ENCODE measurements around the gene C17orf67.

The C17orf67 gene

DNA sequence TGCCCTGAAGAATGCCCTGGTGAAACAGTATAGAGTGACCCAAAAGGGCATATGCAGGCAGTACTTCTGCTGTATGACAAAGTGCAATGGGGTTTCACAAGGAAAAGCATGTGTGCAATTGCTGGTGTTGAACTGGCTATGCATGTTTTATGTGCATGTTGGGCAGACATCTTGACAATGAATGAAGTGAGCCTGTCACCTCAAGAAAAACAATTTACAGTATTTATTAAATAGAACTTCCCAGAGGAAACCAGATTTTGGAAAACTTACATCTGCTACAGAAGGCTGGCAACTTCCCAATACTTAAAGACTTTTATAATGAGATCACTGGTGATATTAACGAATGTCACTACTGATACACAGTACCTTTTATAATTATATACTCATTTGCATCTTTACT, 30.6 kb downstream of the C17orf67 start:
- TF ChIP-seq CTCF (IDR thresholded peaks at IDR 0.05): no peak
- no peaks in the 10 kb centered on the region for H3K9me3 Mint-ChIP-seq
- H3K4me1 Mint-ChIP-seq: peaks cover 30% of the 10 kb centered on the region
- H3K4me3 Mint-ChIP-seq: no peak overlapping the region
- no peaks in the 10 kb centered on the region for H3K36me3 Mint-ChIP-seq (ENCODE audit: low read depth)
- no peak for DNase-seq
- peaks cover 8% of the 10 kb centered on the region for H3K27me3 Mint-ChIP-seq (ENCODE audit: low read depth, poor library complexity)
- no peak overlapping the region for H3K27ac Mint-ChIP-seq

- no peaks in the 10 kb centered on the region for H3K36me3 Mint-ChIP-seq (ENCODE audit: low read depth)
- H3K9me3 Mint-ChIP-seq: no peaks in the 10 kb centered on the region
- no peak for TF ChIP-seq CTCF (IDR thresholded peaks at IDR 0.05)
- H3K27ac Mint-ChIP-seq: no peak overlapping the region
- DNase-seq: no peak
- no peak overlapping the region for H3K4me3 Mint-ChIP-seq
- peaks cover 20% of the 10 kb centered on the region for H3K27me3 Mint-ChIP-seq (ENCODE audit: low read depth, poor library complexity)
- H3K4me1 Mint-ChIP-seq: peaks cover 24% of the 10 kb centered on the region
Measured at GRCh38 chr17:56801459-56802178, 32.1 kb downstream of the C17orf67 start.

- H3K36me3 Mint-ChIP-seq (ENCODE audit: low read depth): no peaks in the 10 kb centered on the region
- DNase-seq: peak; percentile 30
Measured at GRCh38 chr17:56798916-56799315, 34.8 kb downstream of the C17orf67 start.

DNA sequence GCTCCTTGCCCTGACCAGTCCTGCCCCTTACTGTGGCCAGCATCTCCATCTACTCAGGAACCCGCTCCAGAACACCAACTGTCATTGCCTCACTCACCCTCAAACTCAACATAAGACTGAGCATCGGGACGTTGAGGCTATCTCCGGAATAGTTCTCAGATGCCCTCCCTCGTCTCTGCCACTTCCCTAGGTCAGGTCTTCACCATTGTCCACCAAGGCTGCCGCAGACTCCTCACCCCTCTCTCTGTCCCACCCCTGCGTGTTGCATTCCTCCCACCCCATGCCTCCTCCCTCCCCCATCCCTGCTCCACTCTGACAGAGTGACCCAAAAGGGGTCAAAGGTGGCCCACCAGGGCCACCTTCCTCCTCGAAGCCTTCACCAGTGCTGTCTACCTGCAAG, 37.2 kb downstream of the C17orf67 start:
- no peak overlapping the region for H3K27ac Mint-ChIP-seq
- H3K4me1 Mint-ChIP-seq: peaks cover 31% of the 10 kb centered on the region
- H3K4me3 Mint-ChIP-seq: no peak overlapping the region
- DNase-seq: no peak
- H3K9me3 Mint-ChIP-seq: peaks cover 11% of the 10 kb centered on the region
- H3K27me3 Mint-ChIP-seq (ENCODE audit: low read depth, poor library complexity): peaks cover 36% of the 10 kb centered on the region
- H3K36me3 Mint-ChIP-seq (ENCODE audit: low read depth): peaks cover 5% of the 10 kb centered on the region
- TF ChIP-seq CTCF (IDR thresholded peaks at IDR 0.05): no peak

More at GRCh38 chr17:56798916-56799315, 34.8 kb downstream of the C17orf67 start:
- H3K4me3 Mint-ChIP-seq: peak overlapping the region; percentile 49
- peaks cover 25% of the 10 kb centered on the region for H3K4me1 Mint-ChIP-seq
- H3K9me3 Mint-ChIP-seq: no peaks in the 10 kb centered on the region
- H3K27ac Mint-ChIP-seq: no peak overlapping the region
- no peak for TF ChIP-seq CTCF (IDR thresholded peaks at IDR 0.05)
- H3K27me3 Mint-ChIP-seq (ENCODE audit: low read depth, poor library complexity): peaks cover 31% of the 10 kb centered on the region

DNA sequence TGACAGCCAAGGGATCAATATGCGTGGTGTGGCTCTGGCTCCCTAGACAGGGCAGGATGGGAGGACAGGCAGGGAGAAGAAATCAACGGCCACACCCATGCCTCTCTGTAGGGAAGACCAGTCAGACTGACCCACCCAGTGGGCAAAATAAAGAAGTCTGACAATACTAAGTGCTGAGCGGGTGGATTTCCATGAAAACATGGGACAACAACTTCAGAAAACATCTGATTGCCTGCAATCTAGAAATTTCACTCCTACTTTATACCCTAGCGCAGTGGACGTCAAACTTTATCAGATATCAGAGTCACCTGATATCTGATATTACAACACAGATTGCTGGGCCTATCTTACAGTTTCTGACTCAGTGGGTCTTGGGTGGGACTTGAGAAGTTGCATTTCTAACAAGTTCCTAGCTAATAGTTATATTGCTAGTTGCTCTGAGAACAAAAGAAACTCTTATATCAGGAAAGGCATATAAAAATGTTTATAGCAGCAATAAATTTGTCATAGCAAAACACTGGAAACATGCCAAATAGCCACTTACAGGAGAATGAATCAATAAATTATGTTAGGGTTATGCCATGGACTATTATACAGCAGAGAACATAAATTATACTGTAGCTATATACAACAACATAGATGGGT, 38.4 kb downstream of the C17orf67 start:
- TF ChIP-seq CTCF (IDR thresholded peaks at IDR 0.05): no peak
- H3K9me3 Mint-ChIP-seq: peaks cover 12% of the 10 kb centered on the region
- DNase-seq: no peak
- no peak overlapping the region for H3K27ac Mint-ChIP-seq
- peaks cover 27% of the 10 kb centered on the region for H3K4me1 Mint-ChIP-seq
- peaks cover 5% of the 10 kb centered on the region for H3K36me3 Mint-ChIP-seq (ENCODE audit: low read depth)
- H3K27me3 Mint-ChIP-seq (ENCODE audit: low read depth, poor library complexity): peaks cover 39% of the 10 kb centered on the region
- no peak overlapping the region for H3K4me3 Mint-ChIP-seq
